Measurements from ENCODE around the gene MYG1. TPM values are rescaled to one million over a fixed set of nuclear protein-coding genes. Genes with fewer than 3 reads are reported as not detected.

Gene MYG1
- total RNA-seq, 1 experiment from 2014 or later, result 91.8 TPM

DNA sequence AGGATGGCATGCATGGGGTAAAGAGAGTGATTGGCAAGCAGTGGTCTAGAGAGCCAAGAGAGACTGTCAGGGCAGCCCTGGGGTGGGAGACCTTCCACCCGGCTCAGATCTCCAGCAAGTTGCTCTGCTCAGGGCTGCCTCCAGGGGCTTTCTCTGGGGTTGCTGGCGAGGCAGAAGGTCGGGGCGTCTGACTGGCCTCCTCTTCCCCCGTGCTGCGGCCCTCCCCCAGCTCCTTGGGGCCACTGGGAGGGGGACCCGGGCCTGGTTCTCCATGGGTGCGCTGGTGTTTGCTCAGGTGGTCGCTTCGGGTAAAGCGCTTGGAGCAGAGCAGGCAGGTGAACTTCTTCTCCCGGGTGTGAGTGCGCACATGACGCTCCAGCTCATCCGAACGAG is 28.5 kb downstream of the MYG1 start:
- no CpG with 5 or more reads among the region's 16 CpGs for WGBS (ENCODE audit: extremely low coverage, insufficient read length, low lambda C conversion rate)
- no peak overlapping the region for H2AFZ ChIP-seq (ENCODE audit: low read length)
- H3K4me1 ChIP-seq (ENCODE audit: insufficient read depth, low read length), result no peaks in the 10 kb centered on the region
- H3K4me3 Mint-ChIP-seq, result no peak overlapping the region
- H2BK120ac ChIP-seq (ENCODE audit: low read depth, low read length, poor library complexity, severe bottlenecking), result no peak overlapping the region
- peaks cover 13% of the 10 kb centered on the region for H3K23me2 ChIP-seq (ENCODE audit: insufficient read length, low read depth, low read length, poor library complexity, severe bottlenecking)
- no peak overlapping the region for H4K91ac ChIP-seq (ENCODE audit: insufficient read length, low read depth, low read length)
- H3K27me3 ChIP-seq (ENCODE audit: insufficient read depth, low read length), result peaks cover 18% of the 10 kb centered on the region
- no peak overlapping the region for H3K27ac Mint-ChIP-seq
- H4K5ac ChIP-seq (ENCODE audit: insufficient read length, low read depth, low read length), result no peak overlapping the region
- H3K14ac ChIP-seq (ENCODE audit: insufficient read depth, low read length), result no peak overlapping the region
- no peaks in the 10 kb centered on the region; a peak in 1 of 5 replicates for H3K9me3 Mint-ChIP-seq
- H3K56ac ChIP-seq (ENCODE audit: insufficient read length, low read depth, low read length), result no peak overlapping the region
- no peaks in the 10 kb centered on the region for H3K79me2 ChIP-seq (ENCODE audit: insufficient read depth, low read length)
- H3K18ac ChIP-seq (ENCODE audit: insufficient read length, low read depth, low read length), result no peak overlapping the region
- no peak overlapping the region for H3K4ac ChIP-seq (ENCODE audit: low read depth, low read length)
- H2BK20ac ChIP-seq (ENCODE audit: low read depth, low read length, poor library complexity, severe bottlenecking), result no peak overlapping the region
- H3K36me3 Mint-ChIP-seq (ENCODE audit: insufficient read depth in 1 of 3, low read depth in 3 of 3), result no peaks in the 10 kb centered on the region; a peak in 1 of 7 replicates
- H3K27ac ChIP-seq (ENCODE audit: insufficient read length, low read depth, low read length), result no peak overlapping the region
- no peak overlapping the region for H2AK5ac ChIP-seq (ENCODE audit: insufficient read length, low read length)
- H3T11ph ChIP-seq (ENCODE audit: low read length), result no peak overlapping the region
- no peaks in the 10 kb centered on the region for H3K79me1 ChIP-seq (ENCODE audit: insufficient read depth, low read depth, low read length, poor library complexity, severe bottlenecking)
- peaks cover 19 to 36% of the 10 kb centered on the region in 2 experiments for H3K4me1 Mint-ChIP-seq
- no peak overlapping the region for H2BK12ac ChIP-seq (ENCODE audit: insufficient read length, low read depth, low read length)
- H4K8ac ChIP-seq (replicated peaks; ENCODE audit: insufficient read length, low read depth, low read length), result no peak overlapping the region
- peaks cover 83% of the 10 kb centered on the region for H3K27me3 Mint-ChIP-seq (ENCODE audit: low read depth)
- H3K23ac ChIP-seq (ENCODE audit: insufficient read length, low read depth, low read length), result no peak overlapping the region
- H4K20me1 ChIP-seq (ENCODE audit: control insufficient read depth, insufficient read depth, insufficient read length), result no peaks in the 10 kb centered on the region
- TF ChIP-seq, protein P1, sequence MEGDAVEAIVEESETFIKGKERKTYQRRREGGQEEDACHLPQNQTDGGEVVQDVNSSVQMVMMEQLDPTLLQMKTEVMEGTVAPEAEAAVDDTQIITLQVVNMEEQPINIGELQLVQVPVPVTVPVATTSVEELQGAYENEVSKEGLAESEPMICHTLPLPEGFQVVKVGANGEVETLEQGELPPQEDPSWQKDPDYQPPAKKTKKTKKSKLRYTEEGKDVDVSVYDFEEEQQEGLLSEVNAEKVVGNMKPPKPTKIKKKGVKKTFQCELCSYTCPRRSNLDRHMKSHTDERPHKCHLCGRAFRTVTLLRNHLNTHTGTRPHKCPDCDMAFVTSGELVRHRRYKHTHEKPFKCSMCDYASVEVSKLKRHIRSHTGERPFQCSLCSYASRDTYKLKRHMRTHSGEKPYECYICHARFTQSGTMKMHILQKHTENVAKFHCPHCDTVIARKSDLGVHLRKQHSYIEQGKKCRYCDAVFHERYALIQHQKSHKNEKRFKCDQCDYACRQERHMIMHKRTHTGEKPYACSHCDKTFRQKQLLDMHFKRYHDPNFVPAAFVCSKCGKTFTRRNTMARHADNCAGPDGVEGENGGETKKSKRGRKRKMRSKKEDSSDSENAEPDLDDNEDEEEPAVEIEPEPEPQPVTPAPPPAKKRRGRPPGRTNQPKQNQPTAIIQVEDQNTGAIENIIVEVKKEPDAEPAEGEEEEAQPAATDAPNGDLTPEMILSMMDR (conservative IDR thresholded peaks at IDR 0.05), result peak; percentile 35; the same call in 2 of the 3 replicates
- peak; percentile 82 for DNase-seq
- H3K9me3 ChIP-seq (ENCODE audit: control insufficient read depth, low read depth, low read length), result no peaks in the 10 kb centered on the region
- H3K4me2 ChIP-seq (ENCODE audit: insufficient read depth, insufficient read length, low read length), result no peak overlapping the region
- H3K9ac ChIP-seq (ENCODE audit: extremely low read depth, insufficient read length, low read length), result no peak overlapping the region
- no peak overlapping the region for H2BK15ac ChIP-seq (ENCODE audit: low read depth, low read length)
- no peak overlapping the region for H2BK5ac ChIP-seq (ENCODE audit: insufficient read length, low read length)

All from H9 (cell line).